IPS-NIHi7 (cell line): ENCODE measurements around the gene HK3.

Experiments used
- DNase-seq: peaks from one replicate; pipeline ENCODE4 v3.0.0; 2012; ENCODE audit warnings: mixed read lengths; ENCODE audit errors: extremely low spot score

Gene HK3

GRCh38 chr5:176849611-176850227, 49.4 kb downstream of the HK3 start:
- DNase-seq = no peak

- DNase-seq = no peak
Measured at GRCh38 chr5:176848651-176849050, 50.5 kb downstream of the HK3 start.

DNA sequence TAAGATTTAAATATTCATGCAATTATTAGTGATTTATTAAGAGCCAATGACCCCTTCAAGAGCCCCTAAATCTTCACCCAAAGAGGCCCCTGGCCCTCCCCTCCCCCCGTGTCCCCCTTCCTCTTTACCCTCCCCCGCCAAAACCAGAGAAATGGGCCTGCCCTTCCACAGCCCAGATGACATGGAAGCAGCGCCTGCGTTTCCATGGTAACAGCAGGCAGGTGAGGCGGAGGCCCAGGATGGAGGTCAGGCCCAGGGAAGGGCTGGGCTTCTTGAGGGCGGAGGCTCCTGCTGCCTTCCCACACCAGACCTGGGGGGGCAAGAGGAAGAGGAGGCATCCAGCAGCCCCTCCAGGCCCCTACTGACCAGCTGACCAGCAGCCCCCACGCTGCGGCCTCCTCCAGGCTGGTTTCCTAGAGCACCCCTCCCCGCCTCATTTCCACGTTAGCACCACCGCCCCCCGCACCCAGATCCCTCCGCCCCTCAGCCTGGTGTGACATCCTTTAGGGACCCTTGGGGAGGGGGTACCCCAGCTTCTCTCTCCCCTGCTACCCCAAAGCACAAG, 51.3 kb downstream of the HK3 start:
- no peak for DNase-seq

GRCh38 chr5:176847148-176847547, 52.0 kb downstream of the HK3 start:
- DNase-seq = no peak

DNA sequence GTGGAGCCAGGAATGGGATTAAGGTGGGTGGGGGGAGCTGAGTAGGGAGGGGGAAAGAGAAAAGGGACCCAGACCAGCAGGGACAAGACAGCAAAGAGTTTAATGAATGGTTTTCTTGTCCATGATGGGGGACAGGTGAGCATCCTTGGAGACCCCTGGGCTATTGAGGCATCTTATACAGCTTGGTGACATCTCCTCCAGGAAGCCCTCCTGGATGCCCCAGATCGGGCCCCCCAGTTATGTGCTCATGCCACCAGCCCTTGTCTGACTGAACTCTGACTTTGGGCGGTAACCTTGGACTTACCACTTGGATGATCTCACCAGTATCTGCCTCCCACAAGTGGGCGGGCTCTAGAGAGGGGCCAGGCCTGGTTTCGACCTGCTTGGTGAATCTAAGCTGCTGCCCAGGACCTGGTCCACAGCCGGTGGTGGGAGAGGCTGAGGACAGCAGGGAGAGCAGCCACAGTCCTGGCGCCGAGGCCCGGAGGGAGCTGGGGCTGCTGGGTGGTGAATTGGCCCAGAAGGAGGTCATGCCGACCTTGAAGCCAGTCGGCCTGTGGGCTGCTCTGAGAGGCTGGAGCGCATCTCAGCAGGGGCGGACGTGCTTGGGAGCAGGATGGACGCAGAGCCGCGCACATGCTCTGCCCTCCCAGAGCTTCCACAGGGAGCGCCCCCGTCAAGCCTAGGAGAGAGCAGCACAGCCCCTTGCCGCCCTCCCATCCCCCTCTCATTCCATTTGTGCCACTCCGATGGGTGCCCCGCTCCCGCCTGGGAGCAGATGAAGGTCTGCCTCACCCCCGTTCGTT, 52.6 kb downstream of the HK3 start:
- no peak for DNase-seq

DNA sequence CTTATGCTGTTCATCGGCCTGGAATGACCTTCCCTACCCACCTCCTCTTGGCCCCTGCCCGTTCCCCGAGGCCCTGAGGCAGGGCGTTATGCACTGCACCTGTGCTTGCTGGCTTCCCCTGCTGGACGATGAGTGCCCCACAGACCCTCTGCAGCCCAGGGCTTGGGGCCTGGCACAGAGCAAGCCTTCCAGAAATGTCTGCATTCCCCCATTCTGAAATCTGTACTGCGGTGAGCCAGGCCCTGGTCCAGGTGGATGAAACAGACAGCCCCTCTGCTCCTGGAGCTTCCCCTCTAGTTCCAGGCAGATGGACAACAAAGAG, 53.8 kb downstream of the HK3 start:
- no peak for DNase-seq

GRCh38 chr5:176844706-176845391, 54.3 kb downstream of the HK3 start:
- no peak for DNase-seq

- DNase-seq = no peak
Measured at GRCh38 chr5:176844281-176844680, 54.9 kb downstream of the HK3 start.

DNA sequence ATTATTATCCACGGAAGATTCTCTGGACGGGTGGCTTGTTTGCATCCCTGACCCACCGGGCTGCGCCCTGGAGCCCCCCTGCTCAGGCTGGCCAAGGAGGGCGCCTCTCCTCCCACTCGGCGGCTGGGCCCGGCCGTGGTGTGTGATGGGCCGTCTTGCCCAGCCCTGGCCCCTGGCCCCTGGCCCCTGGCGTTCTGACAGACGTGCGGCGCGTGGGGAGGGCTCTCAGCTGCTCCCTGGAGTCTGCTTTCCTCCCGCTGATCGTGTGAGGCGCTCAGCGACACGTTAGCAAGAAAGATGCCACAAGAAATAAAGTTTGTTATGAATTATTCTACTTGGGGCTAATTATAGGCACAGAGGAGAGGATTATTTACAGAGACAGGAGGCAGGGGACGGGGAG, 55.5 kb downstream of the HK3 start:
- DNase-seq = no peak

DNA sequence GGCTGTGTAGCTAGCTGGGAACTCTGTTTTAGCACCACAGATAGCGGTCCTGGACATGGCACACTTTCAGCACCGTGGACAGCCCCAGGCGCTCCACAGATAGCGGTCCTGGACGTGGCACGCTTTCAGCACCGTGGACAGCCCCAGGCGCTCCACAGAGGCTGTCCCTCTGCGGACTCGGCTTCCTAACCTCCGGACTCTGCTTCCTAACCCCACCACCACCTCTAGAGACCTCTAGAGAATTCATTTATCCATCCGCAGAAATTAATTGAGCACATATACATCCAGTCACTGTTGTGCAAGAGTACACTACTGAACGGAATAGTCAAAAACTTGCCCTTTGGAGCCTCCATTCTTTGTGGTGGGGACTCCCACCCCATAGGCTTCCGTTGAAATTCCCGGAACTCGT, 61.4 kb downstream of the HK3 start:
- peak; percentile 91 for DNase-seq

DNA sequence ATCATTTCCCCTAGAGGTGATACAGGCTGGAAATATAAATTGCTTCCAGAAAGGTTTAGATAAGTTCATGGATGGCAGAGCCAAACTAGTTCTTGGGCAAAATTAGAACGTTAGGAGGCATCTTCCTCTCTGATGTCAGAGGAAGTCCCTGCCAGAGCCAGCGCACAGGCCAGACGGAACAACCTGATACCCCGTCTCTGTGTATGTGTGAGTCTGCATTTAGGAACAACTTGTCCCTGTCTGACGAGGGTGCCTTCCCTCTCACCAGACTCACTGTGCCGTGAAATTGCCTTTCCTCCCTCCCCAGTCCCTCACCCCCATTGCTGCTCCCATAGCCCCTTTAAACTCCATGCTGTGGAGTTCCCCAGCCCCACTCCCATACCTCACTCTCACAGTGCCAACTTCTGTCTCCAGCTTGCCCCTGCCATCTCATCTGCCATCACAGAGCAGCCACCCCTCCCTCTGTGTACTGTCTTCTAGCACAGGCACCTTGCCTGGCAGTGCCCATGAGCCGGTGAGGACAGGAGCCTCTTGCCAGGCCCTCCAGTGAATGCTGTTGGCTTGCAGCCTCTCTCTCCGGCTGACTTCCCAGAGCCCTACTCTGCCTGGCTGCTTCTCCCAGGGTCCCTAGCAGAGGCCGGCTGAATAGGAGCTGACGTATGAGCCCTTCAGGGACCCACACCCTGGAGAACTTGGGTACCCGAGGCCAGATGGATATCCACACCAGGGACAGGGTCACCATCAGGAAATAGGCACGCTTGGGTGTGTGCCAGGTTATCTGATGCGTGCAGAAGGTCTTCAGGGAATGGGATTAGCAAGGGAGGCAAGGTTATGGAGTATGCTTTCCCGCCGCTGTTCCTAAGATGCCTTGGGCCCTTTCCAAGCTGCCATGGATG, 62.1 kb downstream of the HK3 start:
- no peak for DNase-seq

- DNase-seq = no peak
Measured at GRCh38 chr5:176835918-176836317, 63.2 kb downstream of the HK3 start.

GRCh38 chr5:176833286-176833685, 65.9 kb downstream of the HK3 start:
- no peak for DNase-seq

DNA sequence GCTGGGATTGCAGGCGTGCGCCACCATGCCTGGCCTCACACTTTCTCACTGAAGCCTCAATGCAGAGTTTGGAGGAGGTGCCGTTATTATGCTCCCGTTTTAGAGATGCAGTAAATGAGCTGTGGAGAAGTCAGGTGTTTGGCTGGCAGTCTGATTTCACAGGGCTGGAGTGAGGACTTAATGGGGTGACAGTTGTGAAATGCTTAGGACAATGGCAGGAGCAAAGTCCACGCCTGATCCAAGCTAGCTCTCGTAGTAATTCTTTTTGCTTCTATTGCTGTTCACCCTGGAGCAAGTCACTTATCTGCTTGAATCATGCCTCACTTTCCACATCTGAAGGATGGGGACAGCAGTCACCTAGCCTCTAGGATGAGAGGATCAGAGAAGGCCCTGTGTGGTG, 67.0 kb downstream of the HK3 start:
- DNase-seq = no peak

DNA sequence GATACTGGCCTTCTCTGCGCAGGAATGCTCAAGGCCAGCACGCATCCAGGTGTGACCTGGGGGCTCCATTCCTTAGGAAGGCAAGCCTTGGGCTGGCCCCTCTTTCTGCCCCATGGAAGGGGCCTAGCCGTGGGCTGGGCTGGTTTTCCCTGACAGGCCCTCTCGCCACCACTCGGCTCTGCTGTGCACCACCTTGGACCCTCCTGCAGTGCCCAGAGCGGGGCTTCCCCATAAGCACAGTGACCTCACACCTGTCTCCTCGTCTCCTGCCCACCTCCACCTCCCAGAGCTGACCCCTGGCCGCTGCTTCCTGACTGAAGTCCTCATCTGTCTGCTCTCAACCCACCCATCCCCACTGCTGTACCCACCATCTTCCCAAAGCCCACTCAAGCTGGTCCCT, 67.7 kb downstream of the HK3 start:
- no peak for DNase-seq

- no peak for DNase-seq
Measured at GRCh38 chr5:176830995-176831423, 68.1 kb downstream of the HK3 start.
